HL-60 (cell line): ENCODE measurements around the gene SESN2.

Experiments
- CTCF ChIP-seq: IDR thresholded peaks from one replicate; pipeline ENCODE4 v1.5.1; 2011; ENCODE audit warnings: low read length, control low read depth, inconsistent platforms; ENCODE audit not compliant: insufficient read depth
- GABPA ChIP-seq: IDR thresholded peaks from 2 replicates; pipeline ENCODE4 v1.6.1; 2012; ENCODE audit warnings: low read depth
- SPI1 ChIP-seq: IDR thresholded peaks from 2 replicates; pipeline ENCODE4 v1.6.1; 2012; ENCODE audit warnings: low read depth, mild to moderate bottlenecking, borderline replicate concordance
- TF ChIP-seq, protein P1 (sequence below): IDR thresholded peaks from 2 replicates; pipeline ENCODE4 v1.6.1; 2012; ENCODE audit warnings: low read depth; ENCODE audit not compliant: insufficient replicate concordance

DNA sequence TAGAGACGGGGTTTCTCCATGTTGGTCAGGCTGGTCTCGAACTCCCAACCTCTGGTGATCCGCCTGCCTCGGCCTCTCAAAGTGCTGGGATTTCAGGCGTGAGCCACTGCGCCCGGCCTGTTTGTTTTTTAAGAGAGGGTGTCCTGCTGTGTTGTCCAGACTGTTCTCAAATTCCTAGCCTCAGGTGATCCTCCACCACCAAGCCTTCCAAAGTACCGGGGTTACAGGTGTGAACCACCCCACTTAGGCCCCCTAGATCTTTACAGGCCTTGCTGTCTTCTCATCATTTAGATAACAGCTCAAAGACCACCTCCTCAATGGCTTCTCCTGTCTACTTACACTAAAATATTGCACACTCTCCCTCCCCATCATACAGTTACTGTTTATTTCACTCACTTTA lies 6.3 kb downstream of the SESN2 start:
- no peak for TF ChIP-seq GABPA
- TF ChIP-seq CTCF, result no peak
- TF ChIP-seq, protein P1, sequence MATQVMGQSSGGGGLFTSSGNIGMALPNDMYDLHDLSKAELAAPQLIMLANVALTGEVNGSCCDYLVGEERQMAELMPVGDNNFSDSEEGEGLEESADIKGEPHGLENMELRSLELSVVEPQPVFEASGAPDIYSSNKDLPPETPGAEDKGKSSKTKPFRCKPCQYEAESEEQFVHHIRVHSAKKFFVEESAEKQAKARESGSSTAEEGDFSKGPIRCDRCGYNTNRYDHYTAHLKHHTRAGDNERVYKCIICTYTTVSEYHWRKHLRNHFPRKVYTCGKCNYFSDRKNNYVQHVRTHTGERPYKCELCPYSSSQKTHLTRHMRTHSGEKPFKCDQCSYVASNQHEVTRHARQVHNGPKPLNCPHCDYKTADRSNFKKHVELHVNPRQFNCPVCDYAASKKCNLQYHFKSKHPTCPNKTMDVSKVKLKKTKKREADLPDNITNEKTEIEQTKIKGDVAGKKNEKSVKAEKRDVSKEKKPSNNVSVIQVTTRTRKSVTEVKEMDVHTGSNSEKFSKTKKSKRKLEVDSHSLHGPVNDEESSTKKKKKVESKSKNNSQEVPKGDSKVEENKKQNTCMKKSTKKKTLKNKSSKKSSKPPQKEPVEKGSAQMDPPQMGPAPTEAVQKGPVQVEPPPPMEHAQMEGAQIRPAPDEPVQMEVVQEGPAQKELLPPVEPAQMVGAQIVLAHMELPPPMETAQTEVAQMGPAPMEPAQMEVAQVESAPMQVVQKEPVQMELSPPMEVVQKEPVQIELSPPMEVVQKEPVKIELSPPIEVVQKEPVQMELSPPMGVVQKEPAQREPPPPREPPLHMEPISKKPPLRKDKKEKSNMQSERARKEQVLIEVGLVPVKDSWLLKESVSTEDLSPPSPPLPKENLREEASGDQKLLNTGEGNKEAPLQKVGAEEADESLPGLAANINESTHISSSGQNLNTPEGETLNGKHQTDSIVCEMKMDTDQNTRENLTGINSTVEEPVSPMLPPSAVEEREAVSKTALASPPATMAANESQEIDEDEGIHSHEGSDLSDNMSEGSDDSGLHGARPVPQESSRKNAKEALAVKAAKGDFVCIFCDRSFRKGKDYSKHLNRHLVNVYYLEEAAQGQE, result no peak
- TF ChIP-seq SPI1, result no peak
